AG08396 (cell line): ENCODE data around the gene OR1G1.
"Not testable (repeated sequence)": the region's sequence is repeated elsewhere in the genome, so short reads cannot be mapped to it uniquely, and the experiment has no call there.

ENCODE experiments used
- DNase-seq: peaks from one replicate; pipeline ENCODE4 v3.0.0; 2012; ENCODE audit warnings: low spot score, mixed read lengths

Gene OR1G1

GRCh38 chr17:3127451-3127850, at the start of gene OR1G1:
TSS of gene OR1G1 (minus strand) at chr17:3127551. CDS start at chr17:3127551, 0 bp downstream.
- no peak for DNase-seq

- no peak for DNase-seq
These were observed 40.2 kb upstream of the OR1G1 start for GRCh38 chr17:3167574-3167973.

- DNase-seq: no peak
These were observed 29.9 kb upstream of the OR1G1 start for GRCh38 chr17:3157218-3157617.

GRCh38 chr17:3137494-3137893, 10.1 kb upstream of the OR1G1 start:
- DNase-seq: not testable (repeated sequence)

DNA sequence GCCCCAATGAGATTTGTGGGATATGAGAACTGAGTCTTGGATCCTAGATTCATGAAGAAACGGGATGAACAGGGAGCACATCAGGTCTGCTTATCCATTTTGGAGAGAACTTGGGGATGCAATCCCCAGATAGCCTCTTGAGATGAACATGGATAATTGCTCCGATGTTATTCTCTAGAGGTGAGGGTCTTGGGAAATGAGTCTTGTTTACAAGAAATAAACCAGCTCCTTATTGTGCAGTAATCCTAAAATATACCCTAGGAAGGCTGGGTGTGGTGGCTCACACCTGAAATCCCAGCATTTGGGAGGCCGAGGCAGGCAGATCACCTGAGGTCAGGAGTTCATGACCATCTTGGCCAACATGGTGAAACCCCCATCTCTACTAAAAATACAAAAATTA, 23.0 kb downstream of the OR1G1 start, which contains the start of gene OR1D2:
TSS of gene OR1D2 (minus strand) at position 101 of the 400 bp plus-strand sequence. CDS start 11,426 bp downstream, outside the sequence.
- no peak for DNase-seq
